NCI-H460 (cell line): ENCODE results near the gene NRCAM. TPM values are rescaled to one million over a fixed set of nuclear protein-coding genes. Genes with fewer than 3 reads are reported as not detected.

Experiments
- DNase-seq: peaks from one replicate; pipeline ENCODE4 v3.0.0-alpha.2; 2016; ENCODE audit warnings: low read depth; ENCODE audit errors: extremely low read depth
- total RNA-seq: library from RNA; depleted of rRNA; stranded (reverse); fragments of >200 nt; shearing (Covaris generic); gene quantifications from 2 replicates; pipeline ENCODE4 v1.2.3, GENCODE V29; 2014

Gene NRCAM
- total RNA-seq, 1 experiment from 2014 or later, result 158 TPM

GRCh38 chr7:108227366-108227765 is 228.9 kb downstream of the NRCAM start:
- no peak for DNase-seq

GRCh38 chr7:108226816-108227299 is 229.4 kb downstream of the NRCAM start:
- no peak for DNase-seq

GRCh38 chr7:108225531-108226181 is 230.6 kb downstream of the NRCAM start:
- no peak for DNase-seq

- DNase-seq, result no peak
These were observed 231.8 kb downstream of the NRCAM start for GRCh38 chr7:108224387-108224786.

GRCh38 chr7:108222236-108222892 is 233.9 kb downstream of the NRCAM start:
- DNase-seq, result no peak

- peak; percentile 83 for DNase-seq
These were observed 244.6 kb downstream of the NRCAM start for GRCh38 chr7:108211382-108212201.

GRCh38 chr7:108210796-108211195 is 245.4 kb downstream of the NRCAM start:
- DNase-seq, result no peak

GRCh38 chr7:108205311-108205710 is 250.9 kb downstream of the NRCAM start:
- no peak for DNase-seq

- DNase-seq, result no peak
These were observed 251.9 kb downstream of the NRCAM start for GRCh38 chr7:108204281-108204796.

GRCh38 chr7:108203537-108203936 is 252.7 kb downstream of the NRCAM start:
- no peak for DNase-seq

GRCh38 chr7:108202743-108203142 is 253.5 kb downstream of the NRCAM start:
- no peak for DNase-seq

GRCh38 chr7:108201766-108202165 is 254.5 kb downstream of the NRCAM start:
- DNase-seq, result no peak

- no peak for DNase-seq
These were observed 255.9 kb downstream of the NRCAM start for GRCh38 chr7:108200326-108200725.

GRCh38 chr7:108197371-108198091 is 258.7 kb downstream of the NRCAM start:
- no peak for DNase-seq

GRCh38 chr7:108196004-108196403 is 260.2 kb downstream of the NRCAM start:
- DNase-seq, result no peak

- no peak for DNase-seq
These were observed 262.4 kb downstream of the NRCAM start for GRCh38 chr7:108193594-108194498.

- no peak for DNase-seq
These were observed 265.3 kb downstream of the NRCAM start for GRCh38 chr7:108190891-108191290.

GRCh38 chr7:108189733-108190388 is 266.4 kb downstream of the NRCAM start:
- DNase-seq, result no peak

GRCh38 chr7:108188724-108189123 is 267.5 kb downstream of the NRCAM start:
- no peak for DNase-seq
